HL-60/S4 (cell line): ENCODE measurements around the gene CASKIN1.

Source experiments
- in situ Hi-C: fragments of 300-500 bp; cut with MboI; formaldehyde crosslinking; loops from 2 replicates; pipeline ENCODE4 v1.14.3; 2022; ENCODE audit warnings: low sequenced_read_pairs

Gene CASKIN1

GRCh38 chr16:2194166-2194834 is 2.1 kb downstream of the CASKIN1 start:
- in situ Hi-C loops, result no loop called here

GRCh38 chr16:2191446-2191706 is 5.0 kb downstream of the CASKIN1 start:
- in situ Hi-C loops, result no loop called here

GRCh38 chr16:2190659-2191445 is 5.6 kb downstream of the CASKIN1 start:
- in situ Hi-C loops, result no loop called here

GRCh38 chr16:2190002-2190658 is 6.3 kb downstream of the CASKIN1 start:
- in situ Hi-C loops, result no loop called here

GRCh38 chr16:2189252-2189893 is 7.0 kb downstream of the CASKIN1 start:
- in situ Hi-C loops, result no loop called here

GRCh38 chr16:2188395-2188794 is 8.0 kb downstream of the CASKIN1 start:
- in situ Hi-C loops, result no loop called here

GRCh38 chr16:2187212-2187611 is 9.2 kb downstream of the CASKIN1 start:
- in situ Hi-C loops, result no loop called here

GRCh38 chr16:2186505-2186904 is 9.9 kb downstream of the CASKIN1 start:
- in situ Hi-C loops, result no loop called here

GRCh38 chr16:2186064-2186463 is 10.3 kb downstream of the CASKIN1 start:
- in situ Hi-C loops, result no loop called here

- in situ Hi-C loops, result no loop called here
Measured at GRCh38 chr16:2184962-2185361, 11.4 kb downstream of the CASKIN1 start.

GRCh38 chr16:2184346-2184745 is 12.1 kb downstream of the CASKIN1 start:
- in situ Hi-C loops, result no loop called here

- in situ Hi-C loops, result no loop called here
Measured at GRCh38 chr16:2183671-2184070, 12.7 kb downstream of the CASKIN1 start.

- in situ Hi-C loops, result no loop called here
Measured at GRCh38 chr16:2181952-2182351, 14.5 kb downstream of the CASKIN1 start.

- in situ Hi-C loops, result no loop called here
Measured at GRCh38 chr16:2180962-2181923, 15.2 kb downstream of the CASKIN1 start.

- in situ Hi-C loops, result no loop called here
Measured at GRCh38 chr16:2180461-2180860, 15.9 kb downstream of the CASKIN1 start.

GRCh38 chr16:2179576-2179975 is 16.8 kb downstream of the CASKIN1 start:
- in situ Hi-C loops, result no loop called here

GRCh38 chr16:2179107-2179501 is 17.3 kb downstream of the CASKIN1 start:
- in situ Hi-C loops, result no loop called here

- in situ Hi-C loops, result no loop called here
Measured at GRCh38 chr16:2178321-2179106, 17.9 kb downstream of the CASKIN1 start.

GRCh38 chr16:2177561-2177960 is 18.8 kb downstream of the CASKIN1 start:
- in situ Hi-C loops, result no loop called here

GRCh38 chr16:2177101-2177500 is 19.3 kb downstream of the CASKIN1 start:
- in situ Hi-C loops, result no loop called here
